ENCODE data around the gene CHRNB2.

The CHRNB2 gene

GRCh38 chr1:154558720-154559465 lies 8.7 kb upstream of the CHRNB2 start (continued):
- TF ChIP-seq BCL6B (tag by site-specific recombination; IDR thresholded peaks at IDR 0.05) (no peak), ZNF629 (tag by site-specific recombination; IDR thresholded peaks at IDR 0.05) (peak; percentile 91), ZNF248 (tag by site-specific recombination; IDR thresholded peaks at IDR 0.05) (no peak), ZNF654 (tag by site-specific recombination; IDR thresholded peaks at IDR 0.05; ENCODE audit: low read depth) (no peak), ZNF560 (tag by site-specific recombination; IDR thresholded peaks at IDR 0.05; ENCODE audit: borderline replicate concordance) (no peak), ZBTB17 (tag by site-specific recombination; IDR thresholded peaks at IDR 0.05) (peak; percentile 94), ZNF548 (tag by site-specific recombination; IDR thresholded peaks at IDR 0.05) (no peak), ZFP69B (tag by site-specific recombination; IDR thresholded peaks at IDR 0.05) (peak; percentile 81), ZNF19 (tag by site-specific recombination; IDR thresholded peaks at IDR 0.05; ENCODE audit: low read depth) (no peak), IKZF3 (tag by site-specific recombination; IDR thresholded peaks at IDR 0.05) (peak; percentile 96), YY1 (tag by site-specific recombination; IDR thresholded peaks at IDR 0.05) (peak; percentile 55), ZBTB8A (tag by site-specific recombination; IDR thresholded peaks at IDR 0.05) (peak; percentile 94), ZNF155 (tag by site-specific recombination; IDR thresholded peaks at IDR 0.05) (no peak), ZNF544 (tag by site-specific recombination; IDR thresholded peaks at IDR 0.05) (no peak), ZNF157 (tag by site-specific recombination; IDR thresholded peaks at IDR 0.05) (no peak; the same call in 1 of the 2 replicates), PRDM1 (tag by site-specific recombination; IDR thresholded peaks at IDR 0.05) (no peak), ZFHX2 (tag by site-specific recombination; conservative IDR thresholded peaks at IDR 0.05) (peak; percentile 98), ZIC2 (tag by site-specific recombination; IDR thresholded peaks at IDR 0.05) (peak; percentile 96), ZNF660 (tag by site-specific recombination; IDR thresholded peaks at IDR 0.05) (peak; percentile 28; the same call in 1 of the 2 replicates), ZNF777 (tag by site-specific recombination; IDR thresholded peaks at IDR 0.05; ENCODE audit: borderline replicate concordance) (no peak), PATZ1 (tag by site-specific recombination; IDR thresholded peaks at IDR 0.05) (peak; percentile 100), SP3 (tag by site-specific recombination; IDR thresholded peaks at IDR 0.05) (peak; percentile 100), ZSCAN18 (tag by site-specific recombination; IDR thresholded peaks at IDR 0.05) (no peak; the same call in 1 of the 2 replicates), ZNF341 (tag by site-specific recombination; IDR thresholded peaks at IDR 0.05; ENCODE audit: low read depth) (peak; percentile 62)
- TF ChIP-seq, protein P1, sequence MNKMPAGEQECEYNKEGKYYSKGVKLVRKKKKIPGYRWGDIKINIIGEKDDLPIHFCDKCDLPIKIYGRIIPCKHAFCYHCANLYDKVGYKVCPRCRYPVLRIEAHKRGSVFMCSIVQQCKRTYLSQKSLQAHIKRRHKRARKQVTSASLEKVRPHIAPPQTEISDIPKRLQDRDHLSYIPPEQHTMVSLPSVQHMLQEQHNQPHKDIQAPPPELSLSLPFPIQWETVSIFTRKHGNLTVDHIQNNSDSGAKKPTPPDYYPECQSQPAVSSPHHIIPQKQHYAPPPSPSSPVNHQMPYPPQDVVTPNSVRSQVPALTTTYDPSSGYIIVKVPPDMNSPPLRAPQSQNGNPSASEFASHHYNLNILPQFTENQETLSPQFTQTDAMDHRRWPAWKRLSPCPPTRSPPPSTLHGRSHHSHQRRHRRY (tag by site-specific recombination; IDR thresholded peaks at IDR 0.05), result no peak
- TF ChIP-seq, protein P2, sequence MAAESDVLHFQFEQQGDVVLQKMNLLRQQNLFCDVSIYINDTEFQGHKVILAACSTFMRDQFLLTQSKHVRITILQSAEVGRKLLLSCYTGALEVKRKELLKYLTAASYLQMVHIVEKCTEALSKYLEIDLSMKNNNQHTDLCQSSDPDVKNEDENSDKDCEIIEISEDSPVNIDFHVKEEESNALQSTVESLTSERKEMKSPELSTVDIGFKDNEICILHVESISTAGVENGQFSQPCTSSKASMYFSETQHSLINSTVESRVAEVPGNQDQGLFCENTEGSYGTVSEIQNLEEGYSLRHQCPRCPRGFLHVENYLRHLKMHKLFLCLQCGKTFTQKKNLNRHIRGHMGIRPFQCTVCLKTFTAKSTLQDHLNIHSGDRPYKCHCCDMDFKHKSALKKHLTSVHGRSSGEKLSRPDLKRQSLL (tag by site-specific recombination; IDR thresholded peaks at IDR 0.05), result peak; percentile 69
- TF ChIP-seq, protein P3, sequence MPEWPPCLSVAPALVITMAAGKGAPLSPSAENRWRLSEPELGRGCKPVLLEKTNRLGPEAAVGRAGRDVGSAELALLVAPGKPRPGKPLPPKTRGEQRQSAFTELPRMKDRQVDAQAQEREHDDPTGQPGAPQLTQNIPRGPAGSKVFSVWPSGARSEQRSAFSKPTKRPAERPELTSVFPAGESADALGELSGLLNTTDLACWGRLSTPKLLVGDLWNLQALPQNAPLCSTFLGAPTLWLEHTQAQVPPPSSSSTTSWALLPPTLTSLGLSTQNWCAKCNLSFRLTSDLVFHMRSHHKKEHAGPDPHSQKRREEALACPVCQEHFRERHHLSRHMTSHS (tag by site-specific recombination; IDR thresholded peaks at IDR 0.05), result peak; percentile 61; the same call in 1 of the 2 replicates
- TF ChIP-seq, protein P4, sequence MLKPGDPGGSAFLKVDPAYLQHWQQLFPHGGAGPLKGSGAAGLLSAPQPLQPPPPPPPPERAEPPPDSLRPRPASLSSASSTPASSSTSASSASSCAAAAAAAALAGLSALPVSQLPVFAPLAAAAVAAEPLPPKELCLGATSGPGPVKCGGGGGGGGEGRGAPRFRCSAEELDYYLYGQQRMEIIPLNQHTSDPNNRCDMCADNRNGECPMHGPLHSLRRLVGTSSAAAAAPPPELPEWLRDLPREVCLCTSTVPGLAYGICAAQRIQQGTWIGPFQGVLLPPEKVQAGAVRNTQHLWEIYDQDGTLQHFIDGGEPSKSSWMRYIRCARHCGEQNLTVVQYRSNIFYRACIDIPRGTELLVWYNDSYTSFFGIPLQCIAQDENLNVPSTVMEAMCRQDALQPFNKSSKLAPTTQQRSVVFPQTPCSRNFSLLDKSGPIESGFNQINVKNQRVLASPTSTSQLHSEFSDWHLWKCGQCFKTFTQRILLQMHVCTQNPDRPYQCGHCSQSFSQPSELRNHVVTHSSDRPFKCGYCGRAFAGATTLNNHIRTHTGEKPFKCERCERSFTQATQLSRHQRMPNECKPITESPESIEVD (tag by site-specific recombination; IDR thresholded peaks at IDR 0.05), result no peak
- TF ChIP-seq, protein P5, sequence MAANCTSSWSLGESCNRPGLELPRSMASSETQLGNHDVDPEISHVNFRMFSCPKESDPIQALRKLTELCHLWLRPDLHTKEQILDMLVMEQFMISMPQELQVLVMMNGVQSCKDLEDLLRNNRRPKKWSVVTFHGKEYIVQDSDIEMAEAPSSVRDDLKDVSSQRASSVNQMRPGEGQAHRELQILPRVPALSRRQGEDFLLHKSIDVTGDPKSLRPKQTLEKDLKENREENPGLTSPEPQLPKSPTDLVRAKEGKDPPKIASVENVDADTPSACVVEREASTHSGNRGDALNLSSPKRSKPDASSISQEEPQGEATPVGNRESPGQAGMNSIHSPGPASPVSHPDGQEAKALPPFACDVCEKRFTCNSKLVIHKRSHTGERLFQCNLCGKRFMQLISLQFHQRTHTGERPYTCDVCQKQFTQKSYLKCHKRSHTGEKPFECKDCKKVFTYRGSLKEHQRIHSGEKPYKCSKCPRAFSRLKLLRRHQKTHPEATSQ (tag by site-specific recombination; IDR thresholded peaks at IDR 0.05), result peak; percentile 79

All from HEK293 (cell line).